ENCODE measurements around the gene FAM111A. TPM values are rescaled to one million over a fixed set of nuclear protein-coding genes. Genes with fewer than 3 reads are reported as not detected.

Gene FAM111A
- total and polyA plus RNA-seq, 9 of the 15 experiments (the other 6 are each of a cell fraction or from before 2014, with no cell fraction given) = 14.8 to 30.6 (median 20.1) TPM

- 0% methylated on average over 1 of the region's 1 CpG for WGBS (ENCODE audit: insufficient coverage, low coverage, missing lambda C conversion rate)
Measured at GRCh38 chr11:59183771-59184170, 41.1 kb downstream of the FAM111A start.

More at GRCh38 chr11:59183771-59184170, 41.1 kb downstream of the FAM111A start:
- FAIRE-seq (no peak), DNase-seq (ENCODE audit: extremely low read depth in 1 of 4, low spot score in 3 of 4) (no peak), ATAC-seq (no peak)
- Histone ChIP-seq H3K9me1 (ENCODE audit: control insufficient read depth, insufficient read depth, low read length) (no peaks in the 10 kb centered on the region), H4K20me1 (replicated peaks; ENCODE audit: control insufficient read depth, insufficient read depth, low read length) (no peaks in the 10 kb centered on the region), H3K4me3 (no peak overlapping the region), H3K4me2 (ENCODE audit: insufficient read depth, low read length) (no peak overlapping the region), H3K4me1 (replicated peaks in 1 of 2; ENCODE audit: control insufficient read depth in 2 of 2, insufficient read depth in 2 of 2, low read length in 2 of 2) (peaks cover 0 to 6% of the 10 kb centered on the region in 2 experiments; a peak in 1 of 5 replicates), H2AFZ (ENCODE audit: low read depth, low read length) (no peak overlapping the region), H3K9me3 (replicated peaks; ENCODE audit: control insufficient read depth, insufficient read depth, low read depth, low read length) (no peaks in the 10 kb centered on the region), H3K36me3 (ENCODE audit: control insufficient read depth, insufficient read depth, low read length) (no peaks in the 10 kb centered on the region), H3K27ac (ENCODE audit: extremely low read depth, low read depth, low read length) (no peak overlapping the region), H3K9ac (ENCODE audit: insufficient read depth in 1 of 2, low read depth in 2 of 2, low read length in 2 of 2) (no peak overlapping the region), H3K27me3 (ENCODE audit: control insufficient read depth in 2 of 2, insufficient read depth in 2 of 2, low read length in 2 of 2) (peaks cover 0 to 35% of the 10 kb centered on the region in 2 experiments; a peak in 4 of 5 replicates), H3K79me2 (ENCODE audit: control insufficient read depth, insufficient read depth, low read length) (no peaks in the 10 kb centered on the region)
- TF ChIP-seq PYGO2 (tag; IDR thresholded peaks at IDR 0.05) (no peak), PHTF2 (CRISPR knock-in tag; IDR thresholded peaks at IDR 0.05) (no peak), KDM5B (IDR thresholded peaks at IDR 0.05; ENCODE audit: insufficient replicate concordance, low read depth, low read length) (no peak), SIRT6 (IDR thresholded peaks at IDR 0.05; ENCODE audit: low read depth, low read length) (no peak), CBX1 (IDR thresholded peaks at IDR 0.05; ENCODE audit: low read depth) (no peak), KLF10 (CRISPR knock-in tag; IDR thresholded peaks at IDR 0.05) (no peak), CTBP1 (IDR thresholded peaks at IDR 0.05; ENCODE audit: borderline replicate concordance) (no peak), CHD2 (IDR thresholded peaks at IDR 0.05; ENCODE audit: low read depth, low read length) (no peak), ZNF561 (CRISPR knock-in tag; conservative IDR thresholded peaks at IDR 0.05) (no peak), ESRRB (CRISPR knock-in tag; IDR thresholded peaks at IDR 0.05; ENCODE audit: borderline replicate concordance) (no peak), ZNF696 (CRISPR knock-in tag; conservative IDR thresholded peaks at IDR 0.05) (no peak)
- TF ChIP-seq, protein P1, sequence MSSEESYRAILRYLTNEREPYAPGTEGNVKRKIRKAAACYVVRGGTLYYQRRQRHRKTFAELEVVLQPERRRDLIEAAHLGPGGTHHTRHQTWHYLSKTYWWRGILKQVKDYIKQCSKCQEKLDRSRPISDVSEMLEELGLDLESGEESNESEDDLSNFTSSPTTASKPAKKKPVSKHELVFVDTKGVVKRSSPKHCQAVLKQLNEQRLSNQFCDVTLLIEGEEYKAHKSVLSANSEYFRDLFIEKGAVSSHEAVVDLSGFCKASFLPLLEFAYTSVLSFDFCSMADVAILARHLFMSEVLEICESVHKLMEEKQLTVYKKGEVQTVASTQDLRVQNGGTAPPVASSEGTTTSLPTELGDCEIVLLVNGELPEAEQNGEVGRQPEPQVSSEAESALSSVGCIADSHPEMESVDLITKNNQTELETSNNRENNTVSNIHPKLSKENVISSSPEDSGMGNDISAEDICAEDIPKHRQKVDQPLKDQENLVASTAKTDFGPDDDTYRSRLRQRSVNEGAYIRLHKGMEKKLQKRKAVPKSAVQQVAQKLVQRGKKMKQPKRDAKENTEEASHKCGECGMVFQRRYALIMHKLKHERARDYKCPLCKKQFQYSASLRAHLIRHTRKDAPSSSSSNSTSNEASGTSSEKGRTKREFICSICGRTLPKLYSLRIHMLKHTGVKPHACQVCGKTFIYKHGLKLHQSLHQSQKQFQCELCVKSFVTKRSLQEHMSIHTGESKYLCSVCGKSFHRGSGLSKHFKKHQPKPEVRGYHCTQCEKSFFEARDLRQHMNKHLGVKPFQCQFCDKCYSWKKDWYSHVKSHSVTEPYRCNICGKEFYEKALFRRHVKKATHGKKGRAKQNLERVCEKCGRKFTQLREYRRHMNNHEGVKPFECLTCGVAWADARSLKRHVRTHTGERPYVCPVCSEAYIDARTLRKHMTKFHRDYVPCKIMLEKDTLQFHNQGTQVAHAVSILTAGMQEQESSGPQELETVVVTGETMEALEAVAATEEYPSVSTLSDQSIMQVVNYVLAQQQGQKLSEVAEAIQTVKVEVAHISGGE (CRISPR knock-in tag; IDR thresholded peaks at IDR 0.05) = no peak
- TF ChIP-seq, protein P2, sequence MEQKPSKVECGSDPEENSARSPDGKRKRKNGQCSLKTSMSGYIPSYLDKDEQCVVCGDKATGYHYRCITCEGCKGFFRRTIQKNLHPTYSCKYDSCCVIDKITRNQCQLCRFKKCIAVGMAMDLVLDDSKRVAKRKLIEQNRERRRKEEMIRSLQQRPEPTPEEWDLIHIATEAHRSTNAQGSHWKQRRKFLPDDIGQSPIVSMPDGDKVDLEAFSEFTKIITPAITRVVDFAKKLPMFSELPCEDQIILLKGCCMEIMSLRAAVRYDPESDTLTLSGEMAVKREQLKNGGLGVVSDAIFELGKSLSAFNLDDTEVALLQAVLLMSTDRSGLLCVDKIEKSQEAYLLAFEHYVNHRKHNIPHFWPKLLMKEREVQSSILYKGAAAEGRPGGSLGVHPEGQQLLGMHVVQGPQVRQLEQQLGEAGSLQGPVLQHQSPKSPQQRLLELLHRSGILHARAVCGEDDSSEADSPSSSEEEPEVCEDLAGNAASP (IDR thresholded peaks at IDR 0.05) = no peak
- no TSS peak for BruUV-seq (replicated peaks)
- intact Hi-C loops (cut with micrococcal nuclease) = no loop called here
- ChIA-PET CTCF (ENCODE audit: low intra/inter-chr PET ratio) (no interaction called here), POLR2A (interaction anchor here (0.7 kb wide), 1 partner anchor 147 kb away, joined by 3 read pairs; no protein-coding TSS in a partner anchor)
- in situ Hi-C loops (cut with MboI) = loop anchor here (25.0 kb wide), 1 partner anchor 504 kb away; no protein-coding TSS in a partner anchor
